Measurements from ENCODE around the gene SPDEF. TPM values are rescaled to one million over a fixed set of nuclear protein-coding genes. Genes with fewer than 3 reads are reported as not detected.

Gene SPDEF
- total and polyA plus RNA-seq, 2 of the 13 experiments (the other 11 are each of a cell fraction or from before 2014, with no cell fraction given): not detected

DNA sequence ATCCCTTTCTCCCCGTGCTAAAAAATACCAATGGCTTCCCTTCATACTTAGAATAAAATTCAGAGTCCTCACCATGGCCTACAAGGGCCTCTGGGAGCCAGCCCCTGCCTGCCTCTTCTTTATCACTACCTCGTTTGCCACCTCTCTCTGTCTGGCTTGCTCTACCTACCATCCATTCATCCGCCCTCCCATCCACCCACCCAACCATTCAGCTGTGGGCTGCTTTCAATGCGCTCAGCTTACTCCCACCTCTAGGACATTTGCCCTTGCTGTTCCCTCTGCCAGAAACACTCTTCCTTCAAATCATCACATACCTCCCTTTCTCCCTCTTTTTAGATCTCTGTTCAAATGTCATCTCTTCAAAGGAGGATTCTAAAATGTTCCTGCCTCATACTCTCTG lies 45.8 kb downstream of the SPDEF start:
- ATAC-seq (no peak), DNase-seq (ENCODE audit: low spot score) (no peak), FAIRE-seq (no peak)
- H3K4me1 ChIP-seq (ENCODE audit: insufficient read depth, low read length): no peaks in the 10 kb centered on the region
- no peak overlapping the region for H3K4me2 ChIP-seq (ENCODE audit: low read depth, low read length)
- H3K9me3 ChIP-seq (ENCODE audit: low read length): no peaks in the 10 kb centered on the region
- H3K36me3 ChIP-seq (replicated peaks in 1 of 2; ENCODE audit: control insufficient read depth in 1 of 2, insufficient read depth in 2 of 2, low read length in 2 of 2): no peaks in the 10 kb centered on the region
- ChIA-PET CTCF (ENCODE audit: low intra/inter-chr PET ratio, low total read pairs) (no interaction called here), POLR2A (no interaction called here)
- WGBS (ENCODE audit: low lambda C conversion rate): 50% methylated on average over 4 of the region's 4 CpGs
- no peak overlapping the region for H2AFZ ChIP-seq (ENCODE audit: low read length)
- peaks cover 0 to 23% of the 10 kb centered on the region in 2 experiments; a peak in 3 of 5 replicates for H3K27me3 ChIP-seq (ENCODE audit: control insufficient read depth in 1 of 2, insufficient read depth in 2 of 2, low read length in 2 of 2)
- in situ Hi-C loops (cut with HindIII; ENCODE audit: extremely low pct_ligation_motif_present, low pct_unique_long_range_greater_than_20kb) (no loop called here), intact Hi-C loops (cut with micrococcal nuclease; ENCODE audit: unreplicated experiment) (no loop called here)
- no peaks in the 10 kb centered on the region for H3K79me2 ChIP-seq (ENCODE audit: insufficient read depth, low read length)
- no peak overlapping the region for H3K4me3 ChIP-seq (replicated peaks in 1 of 3; ENCODE audit: insufficient read depth in 1 of 3, low read depth in 2 of 3, low read length in 3 of 3)
- H4K20me1 ChIP-seq (ENCODE audit: insufficient read depth, low read length): no peaks in the 10 kb centered on the region
- no TSS peak for BruUV-seq (replicated peaks)
- TF ChIP-seq ZNF589 (CRISPR knock-in tag; conservative IDR thresholded peaks at IDR 0.05) (no peak), TBL1XR1 (IDR thresholded peaks at IDR 0.05; ENCODE audit: borderline replicate concordance, low read length, partially characterized antibody) (no peak), ZSCAN21 (CRISPR knock-in tag; IDR thresholded peaks at IDR 0.05; ENCODE audit: borderline replicate concordance) (no peak), PLRG1 (conservative IDR thresholded peaks at IDR 0.05) (no peak), ZNF678 (CRISPR knock-in tag; IDR thresholded peaks at IDR 0.05) (no peak), RXRA (CRISPR knock-in tag; IDR thresholded peaks at IDR 0.05) (no peak)
- TF ChIP-seq, protein P1, sequence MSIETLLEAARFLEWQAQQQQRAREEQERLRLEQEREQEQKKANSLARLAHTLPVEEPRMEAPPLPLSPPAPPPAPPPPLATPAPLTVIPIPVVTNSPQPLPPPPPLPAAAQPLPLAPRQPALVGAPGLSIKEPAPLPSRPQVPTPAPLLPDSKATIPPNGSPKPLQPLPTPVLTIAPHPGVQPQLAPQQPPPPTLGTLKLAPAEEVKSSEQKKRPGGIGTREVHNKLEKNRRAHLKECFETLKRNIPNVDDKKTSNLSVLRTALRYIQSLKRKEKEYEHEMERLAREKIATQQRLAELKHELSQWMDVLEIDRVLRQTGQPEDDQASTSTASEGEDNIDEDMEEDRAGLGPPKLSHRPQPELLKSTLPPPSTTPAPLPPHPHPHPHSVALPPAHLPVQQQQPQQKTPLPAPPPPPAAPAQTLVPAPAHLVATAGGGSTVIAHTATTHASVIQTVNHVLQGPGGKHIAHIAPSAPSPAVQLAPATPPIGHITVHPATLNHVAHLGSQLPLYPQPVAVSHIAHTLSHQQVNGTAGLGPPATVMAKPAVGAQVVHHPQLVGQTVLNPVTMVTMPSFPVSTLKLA (IDR thresholded peaks at IDR 0.05): no peak
- TF ChIP-seq, protein P2, sequence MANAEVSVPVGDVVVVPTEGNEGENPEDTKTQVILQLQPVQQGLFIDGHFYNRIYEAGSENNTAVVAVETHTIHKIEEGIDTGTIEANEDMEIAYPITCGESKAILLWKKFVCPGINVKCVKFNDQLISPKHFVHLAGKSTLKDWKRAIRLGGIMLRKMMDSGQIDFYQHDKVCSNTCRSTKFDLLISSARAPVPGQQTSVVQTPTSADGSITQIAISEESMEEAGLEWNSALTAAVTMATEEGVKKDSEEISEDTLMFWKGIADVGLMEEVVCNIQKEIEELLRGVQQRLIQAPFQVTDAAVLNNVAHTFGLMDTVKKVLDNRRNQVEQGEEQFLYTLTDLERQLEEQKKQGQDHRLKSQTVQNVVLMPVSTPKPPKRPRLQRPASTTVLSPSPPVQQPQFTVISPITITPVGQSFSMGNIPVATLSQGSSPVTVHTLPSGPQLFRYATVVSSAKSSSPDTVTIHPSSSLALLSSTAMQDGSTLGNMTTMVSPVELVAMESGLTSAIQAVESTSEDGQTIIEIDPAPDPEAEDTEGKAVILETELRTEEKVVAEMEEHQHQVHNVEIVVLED (CRISPR knock-in tag; IDR thresholded peaks at IDR 0.05; ENCODE audit: borderline replicate concordance): no peak
- TF ChIP-seq, protein P3, sequence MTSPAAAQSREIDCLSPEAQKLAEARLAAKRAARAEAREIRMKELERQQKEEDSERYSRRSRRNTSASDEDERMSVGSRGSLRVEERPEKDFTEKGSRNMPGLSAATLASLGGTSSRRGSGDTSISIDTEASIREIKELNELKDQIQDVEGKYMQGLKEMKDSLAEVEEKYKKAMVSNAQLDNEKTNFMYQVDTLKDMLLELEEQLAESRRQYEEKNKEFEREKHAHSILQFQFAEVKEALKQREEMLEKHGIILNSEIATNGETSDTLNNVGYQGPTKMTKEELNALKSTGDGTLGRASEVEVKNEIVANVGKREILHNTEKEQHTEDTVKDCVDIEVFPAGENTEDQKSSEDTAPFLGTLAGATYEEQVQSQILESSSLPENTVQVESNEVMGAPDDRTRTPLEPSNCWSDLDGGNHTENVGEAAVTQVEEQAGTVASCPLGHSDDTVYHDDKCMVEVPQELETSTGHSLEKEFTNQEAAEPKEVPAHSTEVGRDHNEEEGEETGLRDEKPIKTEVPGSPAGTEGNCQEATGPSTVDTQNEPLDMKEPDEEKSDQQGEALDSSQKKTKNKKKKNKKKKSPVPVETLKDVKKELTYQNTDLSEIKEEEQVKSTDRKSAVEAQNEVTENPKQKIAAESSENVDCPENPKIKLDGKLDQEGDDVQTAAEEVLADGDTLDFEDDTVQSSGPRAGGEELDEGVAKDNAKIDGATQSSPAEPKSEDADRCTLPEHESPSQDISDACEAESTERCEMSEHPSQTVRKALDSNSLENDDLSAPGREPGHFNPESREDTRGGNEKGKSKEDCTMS (CRISPR knock-in tag; conservative IDR thresholded peaks at IDR 0.05): no peak
- TF ChIP-seq, protein P4, sequence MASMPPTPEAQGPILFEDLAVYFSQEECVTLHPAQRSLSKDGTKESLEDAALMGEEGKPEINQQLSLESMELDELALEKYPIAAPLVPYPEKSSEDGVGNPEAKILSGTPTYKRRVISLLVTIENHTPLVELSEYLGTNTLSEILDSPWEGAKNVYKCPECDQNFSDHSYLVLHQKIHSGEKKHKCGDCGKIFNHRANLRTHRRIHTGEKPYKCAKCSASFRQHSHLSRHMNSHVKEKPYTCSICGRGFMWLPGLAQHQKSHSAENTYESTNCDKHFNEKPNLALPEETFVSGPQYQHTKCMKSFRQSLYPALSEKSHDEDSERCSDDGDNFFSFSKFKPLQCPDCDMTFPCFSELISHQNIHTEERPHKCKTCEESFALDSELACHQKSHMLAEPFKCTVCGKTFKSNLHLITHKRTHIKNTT (CRISPR knock-in tag; IDR thresholded peaks at IDR 0.05): no peak
- H3K9ac ChIP-seq (ENCODE audit: insufficient read depth, low read depth, low read length): no peak overlapping the region
- no peak overlapping the region for H3K27ac ChIP-seq (ENCODE audit: extremely low read length, insufficient read depth, low read length)

Data from HepG2 (cell line).